Spleen (tissue), 7 donors: ENCODE measurements around the gene LRP1.

Experiments used
- CTCF ChIP-seq, 11 experiments: fragments of 200-600 bp in 7 of 11; fragments of 450-650 bp in 4 of 11; sonication (generic) in 4 of 11; IDR thresholded peaks in 8 of 11; conservative IDR thresholded peaks in 3 of 11; 1 replicate in 7 of 11; 2 replicates in 4 of 11; pipeline versions ENCODE4 v1.4.0 to v1.8.0; 2016 to 2021; ENCODE audit warnings: antibody characterized with exemption in 11 of 11, inconsistent platforms in 4 of 11, mild to moderate bottlenecking in 1 of 11
- POLR2A ChIP-seq, 3 donors: fragments of 450-650 bp; IDR thresholded peaks; one replicate each; pipeline ENCODE4 v1.5.1; 2017; ENCODE audit warnings: antibody characterized with exemption in 3 of 3, mild to moderate bottlenecking in 1 of 3
- POLR2AphosphoS5 ChIP-seq, 3 donors: sonication (generic); formaldehyde crosslinking; IDR thresholded peaks; one replicate each; pipeline ENCODE4 v1.5.1; 2017; ENCODE audit warnings: antibody characterized with exemption in 3 of 3
- donor health status: DM: no; HTN: no; CAD: no; lungs with moderate emphysema.
- donor health status: DM: no; HTN: no; CAD: no.
- donor health status: DM: no; HTN: no; CAD: no.

GRCh38 chr12:57260366-57260765, 132.1 kb downstream of the LRP1 start:
- no peak for TF ChIP-seq CTCF (IDR thresholded peaks at IDR 0.05 in 8 of 11, conservative IDR thresholded peaks at IDR 0.05 in 3 of 11)
- no peak for TF ChIP-seq POLR2AphosphoS5 (IDR thresholded peaks at IDR 0.05)
- TF ChIP-seq POLR2A (IDR thresholded peaks at IDR 0.05): no peak
